ENCODE results near the gene BLMH.

DNA sequence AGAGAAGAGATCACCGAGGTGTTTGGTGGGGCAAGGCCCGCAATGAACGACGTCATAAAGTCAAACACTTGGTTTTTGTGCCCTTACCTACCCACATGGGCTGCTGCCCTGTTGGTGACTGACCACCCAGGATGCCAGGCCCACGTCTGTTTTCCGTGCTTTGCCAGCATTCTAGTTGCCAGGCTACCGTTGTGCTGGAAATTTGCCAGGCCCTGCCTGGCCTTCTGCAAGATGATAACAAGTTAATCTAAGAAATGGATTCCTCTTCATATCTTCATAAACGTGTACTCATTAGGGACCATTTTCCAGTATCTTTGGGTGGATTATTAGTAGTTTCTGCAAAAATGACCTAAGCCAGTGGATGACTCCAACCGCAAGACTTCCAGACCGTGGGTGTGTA, 91.6 kb downstream of the BLMH start:
- TF ChIP-seq, protein P1, sequence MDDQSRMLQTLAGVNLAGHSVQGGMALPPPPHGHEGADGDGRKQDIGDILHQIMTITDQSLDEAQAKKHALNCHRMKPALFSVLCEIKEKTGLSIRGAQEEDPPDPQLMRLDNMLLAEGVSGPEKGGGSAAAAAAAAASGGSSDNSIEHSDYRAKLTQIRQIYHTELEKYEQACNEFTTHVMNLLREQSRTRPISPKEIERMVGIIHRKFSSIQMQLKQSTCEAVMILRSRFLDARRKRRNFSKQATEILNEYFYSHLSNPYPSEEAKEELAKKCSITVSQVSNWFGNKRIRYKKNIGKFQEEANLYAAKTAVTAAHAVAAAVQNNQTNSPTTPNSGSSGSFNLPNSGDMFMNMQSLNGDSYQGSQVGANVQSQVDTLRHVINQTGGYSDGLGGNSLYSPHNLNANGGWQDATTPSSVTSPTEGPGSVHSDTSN (IDR thresholded peaks at IDR 0.05) = no peak
- TF ChIP-seq, protein P2, sequence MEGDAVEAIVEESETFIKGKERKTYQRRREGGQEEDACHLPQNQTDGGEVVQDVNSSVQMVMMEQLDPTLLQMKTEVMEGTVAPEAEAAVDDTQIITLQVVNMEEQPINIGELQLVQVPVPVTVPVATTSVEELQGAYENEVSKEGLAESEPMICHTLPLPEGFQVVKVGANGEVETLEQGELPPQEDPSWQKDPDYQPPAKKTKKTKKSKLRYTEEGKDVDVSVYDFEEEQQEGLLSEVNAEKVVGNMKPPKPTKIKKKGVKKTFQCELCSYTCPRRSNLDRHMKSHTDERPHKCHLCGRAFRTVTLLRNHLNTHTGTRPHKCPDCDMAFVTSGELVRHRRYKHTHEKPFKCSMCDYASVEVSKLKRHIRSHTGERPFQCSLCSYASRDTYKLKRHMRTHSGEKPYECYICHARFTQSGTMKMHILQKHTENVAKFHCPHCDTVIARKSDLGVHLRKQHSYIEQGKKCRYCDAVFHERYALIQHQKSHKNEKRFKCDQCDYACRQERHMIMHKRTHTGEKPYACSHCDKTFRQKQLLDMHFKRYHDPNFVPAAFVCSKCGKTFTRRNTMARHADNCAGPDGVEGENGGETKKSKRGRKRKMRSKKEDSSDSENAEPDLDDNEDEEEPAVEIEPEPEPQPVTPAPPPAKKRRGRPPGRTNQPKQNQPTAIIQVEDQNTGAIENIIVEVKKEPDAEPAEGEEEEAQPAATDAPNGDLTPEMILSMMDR (IDR thresholded peaks at IDR 0.05) = no peak
- TF ChIP-seq RFX5 (IDR thresholded peaks at IDR 0.05; ENCODE audit: low read length) (no peak), TCF12 (IDR thresholded peaks at IDR 0.05) (no peak), EP300 (IDR thresholded peaks at IDR 0.05; ENCODE audit: borderline replicate concordance in 1 of 2, low read depth in 1 of 2, low read length in 1 of 2) (no peak), FOXJ3 (CRISPR knock-in tag; IDR thresholded peaks at IDR 0.05) (no peak), TEAD4 (IDR thresholded peaks at IDR 0.05; ENCODE audit: borderline replicate concordance, insufficient read depth) (no peak)
